Immature natural killer cell (primary cell): Measurements from ENCODE around the gene AIDA. TPM values are rescaled to one million over a fixed set of nuclear protein-coding genes. Genes with fewer than 3 reads are reported as not detected.
A peak's percentile ranks its signal among the peaks of the same experiment; 100 is the strongest.
"Not testable (repeated sequence)": the region's sequence is repeated elsewhere in the genome, so short reads cannot be mapped to it uniquely, and the experiment has no call there.

ENCODE experiments used
- DNase-seq, 3 donors: peaks; one replicate each; pipeline ENCODE4 v3.0.0; 2022; ENCODE audit warnings: mixed read lengths in 1 of 3
- H3K27ac Mint-ChIP-seq, 6 donors: one replicate each; pipeline ENCODE4 v1.8.0; 2020; ENCODE audit warnings: mixed read lengths in 6 of 6, mild to moderate bottlenecking in 5 of 6, inconsistent platforms in 4 of 6, moderate library complexity in 3 of 6
- H3K27me3 Mint-ChIP-seq, 3 donors: one replicate each; pipeline ENCODE4 v1.8.0; 2020 to 2021; ENCODE audit warnings: low read depth in 3 of 3, mild to moderate bottlenecking in 3 of 3, mixed read lengths in 3 of 3, moderate library complexity in 3 of 3, inconsistent platforms in 1 of 3
- H3K36me3 Mint-ChIP-seq, 3 donors: one replicate each; pipeline ENCODE4 v1.8.0; 2020; ENCODE audit warnings: mixed read lengths in 3 of 3, inconsistent platforms in 2 of 3, mild to moderate bottlenecking in 2 of 3
- H3K4me1 Mint-ChIP-seq, 2 donors: one replicate each; pipeline ENCODE4 v1.8.0; 2020; ENCODE audit warnings: inconsistent platforms in 2 of 2, mild to moderate bottlenecking in 2 of 2, mixed read lengths in 2 of 2, moderate library complexity in 1 of 2
- H3K4me3 Mint-ChIP-seq, 5 donors: one replicate each; pipeline ENCODE4 v1.8.0; 2020; ENCODE audit warnings: mild to moderate bottlenecking in 5 of 5, mixed read lengths in 5 of 5, inconsistent platforms in 3 of 5, moderate library complexity in 3 of 5
- H3K9me3 Mint-ChIP-seq, 6 donors: one replicate each; pipeline ENCODE4 v1.8.0; 2020; ENCODE audit warnings: mild to moderate bottlenecking in 6 of 6, mixed read lengths in 6 of 6, inconsistent platforms in 4 of 6, moderate library complexity in 3 of 6
- polyA plus RNA-seq, 3 donors: library from polyadenylated mRNA; unstranded; fragments of 300-500 nt; fragmentation: Illumina TruSeq; gene quantifications; one replicate each; pipeline ENCODE4 v1.2.3, GENCODE V29; 2021

AIDA gene
- polyA plus RNA-seq, 3 donors from 2014 or later = 16.7 to 22.0 (median 21.2) TPM

- H3K27me3 Mint-ChIP-seq = no peaks in the 10 kb centered on the region
- no peaks in the 10 kb centered on the region for H3K9me3 Mint-ChIP-seq
- no peak for DNase-seq
- peaks cover 0 to 12% (median 4%) of the 10 kb centered on the region in 3 donors for H3K36me3 Mint-ChIP-seq
- H3K4me1 Mint-ChIP-seq = peaks cover 2 to 24% of the 10 kb centered on the region in 2 donors
- H3K27ac Mint-ChIP-seq = peak overlapping the region in 2 of 6 donors; percentile 17 to 49
- no peak overlapping the region for H3K4me3 Mint-ChIP-seq
Observed at GRCh38 chr1:222697826-222698225, 14.5 kb downstream of the AIDA start.

GRCh38 chr1:222697203-222697602 is 15.1 kb downstream of the AIDA start:
- Mint-ChIP-seq H3K4me1 (peaks cover 2 to 24% of the 10 kb centered on the region in 2 donors), H3K4me3 (no peak overlapping the region), H3K9me3 (no peaks in the 10 kb centered on the region), H3K36me3 (peaks cover 3 to 7% (median 4%) of the 10 kb centered on the region in 3 donors), H3K27ac (peak overlapping the region in 1 of 6 donors; percentile 29), H3K27me3 (no peaks in the 10 kb centered on the region)
- DNase-seq = no peak

- Mint-ChIP-seq H3K9me3 (no peaks in the 10 kb centered on the region), H3K4me1 (peaks cover 2 to 24% of the 10 kb centered on the region in 2 donors)
Observed at GRCh38 chr1:222696741-222697140, 15.6 kb downstream of the AIDA start.

GRCh38 chr1:222694927-222695326 is 17.4 kb downstream of the AIDA start:
- no peaks in the 10 kb centered on the region for H3K9me3 Mint-ChIP-seq
- H3K4me3 Mint-ChIP-seq = no peak overlapping the region
- peaks cover 2 to 24% of the 10 kb centered on the region in 2 donors for H3K4me1 Mint-ChIP-seq
- H3K27me3 Mint-ChIP-seq = no peaks in the 10 kb centered on the region
- no peak for DNase-seq
- peaks cover 3 to 4% (median 4%) of the 10 kb centered on the region in 3 donors for H3K36me3 Mint-ChIP-seq
- H3K27ac Mint-ChIP-seq = no peak overlapping the region

More at GRCh38 chr1:222696741-222697140, 15.6 kb downstream of the AIDA start:
- Mint-ChIP-seq H3K36me3 (peaks cover 3 to 7% (median 4%) of the 10 kb centered on the region in 3 donors), H3K4me3 (no peak overlapping the region), H3K27me3 (no peaks in the 10 kb centered on the region), H3K27ac (no peak overlapping the region)
- no peak for DNase-seq

- H3K9me3 Mint-ChIP-seq = no peaks in the 10 kb centered on the region
- DNase-seq = no peak
- no peak overlapping the region for H3K4me3 Mint-ChIP-seq
- H3K27ac Mint-ChIP-seq = peak overlapping the region in 2 of 6 donors; percentile 20 to 31
- H3K27me3 Mint-ChIP-seq = peaks cover 0 to 2% (median 0%) of the 10 kb centered on the region in 3 donors
- H3K4me1 Mint-ChIP-seq = peaks cover 2 to 16% of the 10 kb centered on the region in 2 donors
- H3K36me3 Mint-ChIP-seq = peaks cover 8 to 12% (median 10%) of the 10 kb centered on the region in 3 donors
Observed at GRCh38 chr1:222691016-222691415, 21.3 kb downstream of the AIDA start.

- Mint-ChIP-seq H3K27me3 (no peaks in the 10 kb centered on the region), H3K27ac (no peak overlapping the region), H3K4me1 (peaks cover 0 to 2% of the 10 kb centered on the region in 2 donors), H3K9me3 (no peaks in the 10 kb centered on the region), H3K36me3 (peaks cover 0 to 11% (median 8%) of the 10 kb centered on the region in 3 donors), H3K4me3 (no peak overlapping the region)
- DNase-seq = no peak
Observed at GRCh38 chr1:222680080-222680479, 32.2 kb downstream of the AIDA start.

GRCh38 chr1:222670110-222670509 is 42.2 kb downstream of the AIDA start:
- no peak for DNase-seq
- peaks cover 11 to 48% (median 28%) of the 10 kb centered on the region in 3 donors for H3K36me3 Mint-ChIP-seq
- no peak overlapping the region for H3K4me3 Mint-ChIP-seq
- H3K27ac Mint-ChIP-seq = peak overlapping the region in 3 of 6 donors; percentile 40 to 53 (median 49)
- H3K27me3 Mint-ChIP-seq = no peaks in the 10 kb centered on the region
- peaks cover 0 to 6% of the 10 kb centered on the region in 2 donors for H3K4me1 Mint-ChIP-seq
- H3K9me3 Mint-ChIP-seq = no peaks in the 10 kb centered on the region

- H3K4me3 Mint-ChIP-seq, H3K27me3 Mint-ChIP-seq, DNase-seq, H3K4me1 Mint-ChIP-seq, H3K9me3 Mint-ChIP-seq, H3K27ac Mint-ChIP-seq: not testable (repeated sequence)
- H3K36me3 Mint-ChIP-seq = peaks cover 15 to 43% (median 28%) of the 10 kb centered on the region in 3 donors
Observed at GRCh38 chr1:222669107-222669506, 43.2 kb downstream of the AIDA start.

- not testable (repeated sequence) for H3K4me1 Mint-ChIP-seq, DNase-seq, H3K27ac Mint-ChIP-seq, H3K9me3 Mint-ChIP-seq, H3K4me3 Mint-ChIP-seq, H3K27me3 Mint-ChIP-seq
- H3K36me3 Mint-ChIP-seq = peaks cover 16 to 42% (median 28%) of the 10 kb centered on the region in 3 donors
Observed at GRCh38 chr1:222668184-222668583, 44.1 kb downstream of the AIDA start.

- DNase-seq = no peak
- H3K4me3 Mint-ChIP-seq = no peak overlapping the region
- H3K27me3 Mint-ChIP-seq = no peaks in the 10 kb centered on the region
- peak overlapping the region in 2 of 6 donors; percentile 40 to 50 for H3K27ac Mint-ChIP-seq
- H3K9me3 Mint-ChIP-seq = no peaks in the 10 kb centered on the region
- peaks cover 2 to 6% of the 10 kb centered on the region in 2 donors for H3K4me1 Mint-ChIP-seq
- peaks cover 15 to 42% (median 27%) of the 10 kb centered on the region in 3 donors for H3K36me3 Mint-ChIP-seq
Observed at GRCh38 chr1:222665964-222666363, 46.3 kb downstream of the AIDA start.

- H3K4me1 Mint-ChIP-seq = peaks cover 0 to 2% of the 10 kb centered on the region in 2 donors
- H3K27me3 Mint-ChIP-seq = no peaks in the 10 kb centered on the region
- H3K27ac Mint-ChIP-seq = no peak overlapping the region
- no peak for DNase-seq
- H3K9me3 Mint-ChIP-seq = no peaks in the 10 kb centered on the region
- H3K4me3 Mint-ChIP-seq = no peak overlapping the region
- peaks cover 17 to 53% (median 37%) of the 10 kb centered on the region in 3 donors for H3K36me3 Mint-ChIP-seq
Observed at GRCh38 chr1:222663431-222663934, 48.8 kb downstream of the AIDA start.

- Mint-ChIP-seq H3K4me3 (no peak overlapping the region), H3K36me3 (peaks cover 46 to 78% (median 46%) of the 10 kb centered on the region in 3 donors), H3K27me3 (peaks cover 0 to 4% (median 0%) of the 10 kb centered on the region in 3 donors), H3K9me3 (no peaks in the 10 kb centered on the region), H3K27ac (peak overlapping the region in 3 of 6 donors; percentile 3 to 33 (median 26)), H3K4me1 (peaks cover 25 to 40% of the 10 kb centered on the region in 2 donors)
- DNase-seq = no peak
Observed at GRCh38 chr1:222657899-222658298, 54.4 kb downstream of the AIDA start.

GRCh38 chr1:222656391-222657155 is 55.7 kb downstream of the AIDA start:
- Mint-ChIP-seq H3K36me3 (peaks cover 49 to 82% (median 54%) of the 10 kb centered on the region in 3 donors), H3K27ac (peak overlapping the region; percentile 51 to 90 (median 66)), H3K4me3 (no peak overlapping the region), H3K9me3 (no peaks in the 10 kb centered on the region), H3K27me3 (peaks cover 0 to 4% (median 0%) of the 10 kb centered on the region in 3 donors), H3K4me1 (peaks cover 24 to 44% of the 10 kb centered on the region in 2 donors)
- DNase-seq = no peak

- peak overlapping the region in 4 of 5 donors; percentile 13 to 59 (median 24) for H3K4me3 Mint-ChIP-seq
- peaks cover 0 to 4% (median 0%) of the 10 kb centered on the region in 3 donors for H3K27me3 Mint-ChIP-seq
- DNase-seq = peak; percentile 73 to 79 (median 76)
- no peaks in the 10 kb centered on the region for H3K9me3 Mint-ChIP-seq
- H3K4me1 Mint-ChIP-seq = peaks cover 24 to 44% of the 10 kb centered on the region in 2 donors
- peaks cover 49 to 83% (median 51%) of the 10 kb centered on the region in 3 donors for H3K36me3 Mint-ChIP-seq
- H3K27ac Mint-ChIP-seq = peak overlapping the region; percentile 70 to 96 (median 86)
Observed at GRCh38 chr1:222654849-222655248, 57.4 kb downstream of the AIDA start.
